GM12872 (cell line): ENCODE measurements around the gene CDAN1.

Experiments
- CTCF ChIP-seq: IDR thresholded peaks from 3 replicates; pipeline ENCODE4 v1.5.1; 2011; ENCODE audit warnings: low read depth, mild to moderate bottlenecking, low read length, moderate library complexity; ENCODE audit not compliant: insufficient read depth

CDAN1 gene

GRCh38 chr15:42716626-42717025 lies 20.3 kb downstream of the CDAN1 start:
- no peak for TF ChIP-seq CTCF

GRCh38 chr15:42716125-42716524 lies 20.8 kb downstream of the CDAN1 start:
- no peak for TF ChIP-seq CTCF

- TF ChIP-seq CTCF: no peak
Observed at GRCh38 chr15:42712584-42712983, 24.3 kb downstream of the CDAN1 start.

- no peak for TF ChIP-seq CTCF
Observed at GRCh38 chr15:42711746-42712145, 25.2 kb downstream of the CDAN1 start.

GRCh38 chr15:42710662-42711061 lies 26.3 kb downstream of the CDAN1 start:
- TF ChIP-seq CTCF: no peak

- no peak for TF ChIP-seq CTCF
Observed at GRCh38 chr15:42707873-42708544, 28.9 kb downstream of the CDAN1 start.

- no peak for TF ChIP-seq CTCF
Observed at GRCh38 chr15:42707068-42707467, 29.9 kb downstream of the CDAN1 start.
